ENCODE measurements around the gene PRDX2.
"Not testable (repeated sequence)": the region's sequence is repeated elsewhere in the genome, so short reads cannot be mapped to it uniquely, and the experiment has no call there.

Gene PRDX2

DNA sequence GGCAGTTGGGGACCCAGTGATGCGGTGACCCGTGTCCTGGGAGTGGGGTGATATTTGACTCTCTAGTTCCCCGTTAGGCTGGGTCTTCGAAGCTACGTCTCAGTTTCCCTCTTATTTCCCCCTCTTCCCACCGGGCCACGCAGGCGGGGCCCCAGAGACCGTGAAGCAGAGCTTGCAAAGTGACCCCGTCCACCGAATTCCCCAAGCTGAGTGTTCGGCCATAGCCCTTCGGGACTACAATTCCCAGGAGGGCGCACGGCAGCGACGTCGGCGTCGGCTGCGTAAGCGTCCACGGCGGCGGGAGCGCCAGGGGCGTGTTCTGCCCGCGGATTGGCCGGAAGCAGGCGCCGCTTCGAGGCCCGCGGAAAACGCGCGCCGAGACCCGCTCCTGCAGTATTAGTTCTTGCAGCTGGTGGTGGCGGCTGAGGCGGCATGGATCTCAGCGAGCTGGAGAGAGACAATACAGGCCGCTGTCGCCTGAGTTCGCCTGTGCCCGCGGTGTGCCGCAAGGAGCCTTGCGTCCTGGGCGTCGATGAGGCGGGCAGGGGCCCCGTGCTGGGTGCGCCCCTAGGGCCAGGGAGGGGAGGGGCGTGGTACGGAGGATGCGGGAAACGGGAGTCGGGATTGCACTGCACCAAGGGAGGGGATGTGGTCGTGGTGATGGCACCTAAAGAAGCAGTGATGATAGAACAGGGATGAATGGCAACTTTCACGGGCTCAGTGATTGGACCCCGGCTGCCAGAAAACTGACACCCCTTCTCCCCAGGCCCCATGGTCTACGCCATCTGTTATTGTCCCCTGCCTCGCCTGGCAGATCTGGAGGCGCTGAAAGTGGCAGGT is 4.9 kb upstream of the PRDX2 start, which contains the start of gene RNASEH2A:
RNASEH2A (plus strand) TSS at position 343 of the 840 bp plus-strand sequence; CDS start at position 433, 90 bp downstream.
- Histone ChIP-seq H3K9ac (ENCODE audit: low read length) (peak within 1 kb of the TSS; percentile 72), H3K4me3 (ENCODE audit: low read length) (peak within 1 kb of the TSS; percentile 91), H3K27ac (ENCODE audit: low read depth, low read length) (peak within 1 kb of the TSS; percentile 72), H3K27me3 (ENCODE audit: control insufficient read depth, insufficient read depth, low read length) (no peaks in the 10 kb centered on the region), H3K36me3 (ENCODE audit: control insufficient read depth, insufficient read depth, low read length) (no peaks in the 10 kb centered on the region), H3K4me1 (ENCODE audit: control insufficient read depth, insufficient read depth, low read length) (peaks cover 6% of the 10 kb centered on the region)

DNA sequence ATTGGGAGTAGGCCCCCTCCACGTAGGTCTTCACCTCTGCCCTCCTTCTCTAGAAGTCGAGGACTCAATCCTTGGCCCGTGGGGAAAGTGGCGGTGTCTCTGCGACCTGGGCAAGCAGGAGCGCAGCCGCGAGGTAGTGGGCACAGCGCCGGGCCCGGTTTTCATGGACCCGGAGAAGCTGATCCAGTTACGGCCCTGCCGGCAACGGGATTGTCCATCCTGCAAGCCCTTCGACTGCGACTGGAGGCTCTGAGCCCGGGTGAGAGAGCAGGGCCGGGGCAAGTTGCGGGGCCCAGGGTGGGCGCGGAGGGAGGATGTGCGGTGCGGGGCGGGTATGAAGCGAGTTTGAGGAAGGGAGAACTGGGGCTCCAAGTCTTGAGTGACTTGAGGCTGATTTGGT is 2.5 kb upstream of the PRDX2 start:
- no peaks in the 10 kb centered on the region for H3K27me3 ChIP-seq (ENCODE audit: control insufficient read depth, insufficient read depth, low read length)
- H3K36me3 ChIP-seq (ENCODE audit: control insufficient read depth, insufficient read depth, low read length) = peaks cover 12% of the 10 kb centered on the region
- no peak overlapping the region for H3K9ac ChIP-seq (ENCODE audit: low read length)
- no peak overlapping the region for H3K27ac ChIP-seq (ENCODE audit: low read depth, low read length)
- peaks cover 6% of the 10 kb centered on the region for H3K4me1 ChIP-seq (ENCODE audit: control insufficient read depth, insufficient read depth, low read length)
- H3K4me3 ChIP-seq (ENCODE audit: low read length) = no peak overlapping the region

GRCh38 chr19:12802267-12803106 is 887 bp upstream of the PRDX2 start:
- H3K27me3 ChIP-seq (ENCODE audit: control insufficient read depth, insufficient read depth, low read length) = no peaks in the 10 kb centered on the region
- H3K27ac ChIP-seq (ENCODE audit: low read depth, low read length) = peak overlapping the region; percentile 64
- H3K36me3 ChIP-seq (ENCODE audit: control insufficient read depth, insufficient read depth, low read length) = peaks cover 12% of the 10 kb centered on the region
- H3K9ac ChIP-seq (ENCODE audit: low read length) = peak overlapping the region; percentile 41
- H3K4me3 ChIP-seq (ENCODE audit: low read length) = peak overlapping the region; percentile 85
- peaks cover 6% of the 10 kb centered on the region for H3K4me1 ChIP-seq (ENCODE audit: control insufficient read depth, insufficient read depth, low read length)

DNA sequence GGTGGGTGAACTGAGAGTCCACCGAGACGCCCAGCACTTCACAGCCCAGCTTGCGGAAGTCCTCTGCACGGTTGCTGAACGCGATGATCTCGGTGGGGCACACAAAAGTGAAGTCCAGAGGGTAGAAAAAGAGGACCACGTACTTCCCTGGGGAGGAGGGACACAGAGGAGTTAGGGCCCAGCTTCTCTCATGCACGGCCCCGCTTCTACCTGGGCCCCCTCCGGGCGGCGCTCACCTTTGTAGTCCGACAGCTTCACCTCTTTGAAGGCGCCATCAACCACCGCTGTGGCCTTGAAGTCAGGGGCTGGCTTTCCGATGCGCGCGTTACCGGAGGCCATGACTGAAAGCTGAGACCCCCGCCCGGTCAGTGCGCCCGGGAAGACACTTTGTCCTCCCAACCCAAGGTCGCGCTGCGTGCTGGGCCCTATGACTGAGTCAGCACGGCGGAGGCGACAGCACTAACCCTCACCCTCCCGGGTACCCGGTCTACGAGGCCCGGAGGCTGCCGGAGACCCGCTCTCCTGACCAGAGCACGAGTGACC is 606 bp downstream of the PRDX2 start:
- peak overlapping the region; percentile 71 for H3K9ac ChIP-seq (ENCODE audit: low read length)
- no peaks in the 10 kb centered on the region for H3K4me1 ChIP-seq (ENCODE audit: control insufficient read depth, insufficient read depth, low read length)
- H3K4me3 ChIP-seq (ENCODE audit: low read length) = peak overlapping the region; percentile 85
- no peaks in the 10 kb centered on the region for H3K27me3 ChIP-seq (ENCODE audit: control insufficient read depth, insufficient read depth, low read length)
- H3K27ac ChIP-seq (ENCODE audit: low read depth, low read length) = peak overlapping the region; percentile 64
- H3K36me3 ChIP-seq (ENCODE audit: control insufficient read depth, insufficient read depth, low read length) = peaks cover 12% of the 10 kb centered on the region

DNA sequence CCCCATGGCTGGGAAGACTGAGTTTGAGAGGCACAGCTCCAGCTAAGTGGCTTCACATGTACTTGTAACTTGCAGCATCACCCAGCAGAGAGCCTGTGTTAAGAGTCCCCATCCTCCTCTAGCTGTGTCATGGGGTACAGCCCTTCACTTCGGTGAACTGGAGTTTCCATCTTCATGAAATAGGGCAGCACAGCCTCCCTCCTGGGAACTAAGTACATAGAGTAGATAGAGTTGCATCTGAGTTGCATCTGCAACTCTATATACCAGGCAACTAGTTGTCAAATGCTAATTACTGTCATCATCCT is 1.2 kb downstream of the PRDX2 start:
- no peak overlapping the region for H3K27ac ChIP-seq (ENCODE audit: low read depth, low read length)

DNA sequence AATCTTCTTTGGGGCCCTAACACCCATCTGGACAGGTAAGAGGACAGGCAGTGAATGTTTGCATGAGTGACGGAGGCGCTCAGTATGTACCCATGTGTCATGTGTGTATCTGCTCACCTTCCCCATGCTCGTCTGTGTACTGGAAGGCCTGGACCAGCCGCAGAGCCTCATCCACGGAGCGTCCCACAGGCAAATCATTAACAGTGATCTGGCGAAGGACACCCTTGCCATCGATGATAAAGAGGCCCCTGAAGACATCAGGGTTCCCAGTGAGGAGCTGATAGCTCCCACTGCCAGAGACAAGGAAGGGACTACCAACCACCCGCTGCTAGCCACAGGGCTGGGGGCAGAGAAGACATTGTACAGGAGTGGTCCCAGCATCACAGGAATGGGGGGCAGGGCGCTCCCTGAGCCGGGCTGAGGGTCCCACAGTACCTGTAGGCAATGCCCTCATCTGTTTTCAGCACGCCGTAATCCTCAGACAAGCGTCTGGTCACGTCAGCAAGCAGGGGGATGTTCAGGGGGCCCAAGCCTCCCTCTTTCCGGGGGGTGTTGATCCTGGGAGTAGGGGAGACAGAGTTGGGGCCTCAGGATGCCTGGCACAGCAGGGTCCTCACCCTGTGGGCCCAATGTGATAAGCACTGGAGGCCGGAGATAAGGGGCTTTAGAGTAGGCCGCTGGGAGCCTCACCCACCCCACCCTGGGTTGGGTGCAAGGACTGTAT is 1.7 kb downstream of the PRDX2 start:
- H3K4me3 ChIP-seq (ENCODE audit: low read length) = peak overlapping the region; percentile 85
- H3K36me3 ChIP-seq (ENCODE audit: control insufficient read depth, insufficient read depth, low read length) = peaks cover 12% of the 10 kb centered on the region
- H3K27ac ChIP-seq (ENCODE audit: low read depth, low read length) = no peak overlapping the region
- no peaks in the 10 kb centered on the region for H3K4me1 ChIP-seq (ENCODE audit: control insufficient read depth, insufficient read depth, low read length)
- no peak overlapping the region for H3K9ac ChIP-seq (ENCODE audit: low read length)
- no peaks in the 10 kb centered on the region for H3K27me3 ChIP-seq (ENCODE audit: control insufficient read depth, insufficient read depth, low read length)

More for the DNA sequence above, 1.2 kb downstream of the PRDX2 start:
- Histone ChIP-seq H3K4me3 (ENCODE audit: low read length) (peak overlapping the region; percentile 85), H3K9ac (ENCODE audit: low read length) (no peak overlapping the region), H3K4me1 (ENCODE audit: control insufficient read depth, insufficient read depth, low read length) (no peaks in the 10 kb centered on the region), H3K36me3 (ENCODE audit: control insufficient read depth, insufficient read depth, low read length) (peaks cover 12% of the 10 kb centered on the region), H3K27me3 (ENCODE audit: control insufficient read depth, insufficient read depth, low read length) (no peaks in the 10 kb centered on the region)

GRCh38 chr19:12797607-12798006 is 4.0 kb downstream of the PRDX2 start:
- H3K9ac ChIP-seq (ENCODE audit: low read length); H3K27me3 ChIP-seq (ENCODE audit: control insufficient read depth, insufficient read depth, low read length); H3K4me1 ChIP-seq (ENCODE audit: control insufficient read depth, insufficient read depth, low read length); H3K27ac ChIP-seq (ENCODE audit: low read depth, low read length); H3K4me3 ChIP-seq (ENCODE audit: low read length): not testable (repeated sequence)
- H3K36me3 ChIP-seq (ENCODE audit: control insufficient read depth, insufficient read depth, low read length) = peaks cover 12% of the 10 kb centered on the region

DNA sequence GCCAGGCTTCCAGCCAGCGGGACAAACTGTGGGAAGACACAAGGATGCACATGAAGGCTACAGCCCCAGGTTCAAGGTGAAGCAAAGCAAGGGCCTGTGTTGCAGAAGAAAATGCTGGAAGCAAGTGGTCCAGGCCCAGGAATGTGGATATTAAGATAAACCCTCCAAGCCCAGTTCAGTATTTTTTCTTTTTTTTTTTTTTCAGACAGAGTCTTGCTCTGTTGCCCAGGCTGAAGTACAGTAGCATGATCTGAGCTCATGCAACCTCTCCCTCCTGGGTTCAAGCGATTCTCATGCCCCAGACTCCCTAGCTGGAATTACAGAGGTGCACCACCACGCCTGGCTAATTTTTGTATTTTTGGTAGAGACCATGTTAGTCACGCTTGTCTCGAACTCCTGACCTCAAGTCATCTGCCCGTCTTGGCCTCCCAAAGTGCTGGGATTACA is 4.4 kb downstream of the PRDX2 start:
- Histone ChIP-seq H3K27me3 (ENCODE audit: control insufficient read depth, insufficient read depth, low read length) (no peaks in the 10 kb centered on the region), H3K36me3 (ENCODE audit: control insufficient read depth, insufficient read depth, low read length) (peaks cover 12% of the 10 kb centered on the region), H3K4me3 (ENCODE audit: low read length) (no peak overlapping the region), H3K4me1 (ENCODE audit: control insufficient read depth, insufficient read depth, low read length) (peaks cover 6% of the 10 kb centered on the region), H3K9ac (ENCODE audit: low read length) (no peak overlapping the region), H3K27ac (ENCODE audit: low read depth, low read length) (no peak overlapping the region)

DNA sequence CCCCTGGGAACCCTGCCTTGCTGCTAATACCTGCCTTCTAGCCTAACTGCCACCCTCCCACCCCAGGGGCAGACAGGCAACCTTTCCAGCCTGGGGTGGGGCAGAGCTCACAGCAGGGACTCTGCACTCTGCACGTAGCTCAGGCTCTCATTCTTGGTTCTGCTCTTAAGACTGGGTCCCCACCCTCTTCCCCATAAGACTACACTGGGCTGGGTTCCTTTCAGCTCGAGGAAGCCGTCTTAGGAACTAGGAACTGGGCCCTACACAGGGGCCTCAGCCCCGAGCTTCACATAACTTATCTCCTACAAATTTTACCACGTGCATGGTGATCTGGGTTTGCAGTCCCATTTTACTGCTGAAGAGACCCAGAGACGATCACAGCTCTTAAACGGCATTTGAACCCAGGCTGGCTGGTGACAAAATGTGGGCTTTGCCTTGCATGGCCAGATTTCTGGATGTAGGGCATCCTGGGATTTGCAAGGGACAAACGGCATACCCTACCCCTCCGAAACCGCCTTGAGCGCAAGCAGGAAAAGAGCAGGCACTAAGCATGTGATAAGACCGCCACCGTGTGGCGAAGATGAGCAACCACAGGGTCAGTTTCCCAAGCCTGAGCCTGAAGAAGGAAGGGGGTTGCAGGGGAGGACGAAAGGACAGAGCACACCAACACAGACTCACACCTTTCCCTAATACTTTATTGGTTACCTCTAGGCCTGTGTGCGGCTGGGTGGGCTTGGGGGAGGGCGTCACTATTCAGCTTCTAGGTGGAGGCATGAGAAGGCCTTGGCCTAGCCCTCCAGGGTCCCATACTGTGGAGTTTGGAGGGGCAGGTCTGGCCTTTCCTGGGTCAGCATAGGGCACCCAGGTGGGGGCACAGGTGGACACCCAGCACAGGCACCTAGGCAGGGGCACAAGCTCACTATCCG is 5.2 kb downstream of the PRDX2 start:
- peaks cover 12% of the 10 kb centered on the region for H3K36me3 ChIP-seq (ENCODE audit: control insufficient read depth, insufficient read depth, low read length)
- no peaks in the 10 kb centered on the region for H3K27me3 ChIP-seq (ENCODE audit: control insufficient read depth, insufficient read depth, low read length)
- no peak overlapping the region for H3K9ac ChIP-seq (ENCODE audit: low read length)
- peak overlapping the region; percentile 17 for H3K27ac ChIP-seq (ENCODE audit: low read depth, low read length)
- peaks cover 6% of the 10 kb centered on the region for H3K4me1 ChIP-seq (ENCODE audit: control insufficient read depth, insufficient read depth, low read length)
- H3K4me3 ChIP-seq (ENCODE audit: low read length) = peak overlapping the region; percentile 29

DNA sequence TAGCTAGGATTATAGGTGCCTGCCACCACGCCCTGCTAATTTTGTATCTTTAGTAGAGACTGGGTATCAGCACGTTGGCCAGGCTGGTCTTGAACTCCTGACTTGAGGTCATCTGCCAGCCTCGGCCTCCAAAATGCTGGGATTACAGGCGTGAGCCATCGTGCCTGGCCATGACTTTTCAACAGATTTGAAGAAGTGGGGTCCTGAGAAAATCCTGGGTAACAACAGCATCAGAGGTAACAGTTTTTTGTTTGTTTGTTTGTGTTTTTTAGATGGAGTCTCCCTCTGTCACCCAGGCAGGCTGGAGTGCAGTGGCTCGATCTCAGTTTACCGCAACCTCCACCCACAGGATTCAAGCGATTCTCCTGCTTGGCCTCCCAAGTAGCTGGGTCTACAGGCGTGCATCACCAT is 6.6 kb downstream of the PRDX2 start:
- Histone ChIP-seq H3K27ac (ENCODE audit: low read depth, low read length) (no peak overlapping the region), H3K4me3 (ENCODE audit: low read length) (no peak overlapping the region), H3K4me1 (ENCODE audit: control insufficient read depth, insufficient read depth, low read length) (peaks cover 14% of the 10 kb centered on the region), H3K36me3 (ENCODE audit: control insufficient read depth, insufficient read depth, low read length) (peaks cover 8% of the 10 kb centered on the region), H3K27me3 (ENCODE audit: control insufficient read depth, insufficient read depth, low read length) (no peaks in the 10 kb centered on the region), H3K9ac (ENCODE audit: low read length) (no peak overlapping the region)

DNA sequence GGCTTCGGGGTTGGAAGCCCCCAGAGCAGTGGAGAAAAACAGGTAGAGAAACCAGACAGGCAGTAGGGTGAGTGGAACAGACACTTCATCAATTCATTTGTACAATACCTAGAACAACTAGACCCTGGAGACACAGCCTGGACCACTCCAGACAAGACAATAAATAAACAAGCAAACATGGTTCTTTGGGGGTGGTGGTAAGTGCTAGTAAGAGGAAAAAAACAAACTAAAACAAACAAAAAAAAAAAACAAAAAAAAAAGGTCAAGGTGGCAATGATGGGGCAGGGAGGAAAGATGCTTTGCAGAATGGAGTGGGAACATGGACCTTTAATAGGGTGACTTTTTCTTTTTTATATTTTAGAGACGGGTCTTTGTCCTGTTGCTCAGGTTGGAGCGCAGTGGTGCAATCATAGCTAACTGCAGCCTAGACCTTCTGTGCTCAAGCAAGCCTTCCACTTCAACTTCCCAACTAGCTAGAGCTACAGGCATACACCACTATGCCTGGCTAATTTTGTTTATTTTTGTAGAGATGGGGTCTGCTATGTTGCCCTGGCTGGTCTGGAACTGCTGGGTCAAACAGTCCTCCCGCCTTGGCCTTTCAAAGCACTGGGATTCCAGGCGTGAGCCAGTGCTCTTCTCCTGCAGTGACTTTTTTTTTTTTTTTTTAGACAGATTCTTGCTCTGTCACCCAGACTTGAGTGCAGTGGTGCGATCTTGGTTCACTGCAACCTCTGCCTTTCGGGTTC is 7.2 kb downstream of the PRDX2 start:
- Histone ChIP-seq H3K36me3 (ENCODE audit: control insufficient read depth, insufficient read depth, low read length) (peaks cover 2% of the 10 kb centered on the region), H3K4me1 (ENCODE audit: control insufficient read depth, insufficient read depth, low read length) (peaks cover 15% of the 10 kb centered on the region), H3K4me3 (ENCODE audit: low read length) (peak overlapping the region; percentile 100), H3K9ac (ENCODE audit: low read length) (peak overlapping the region; percentile 74), H3K27me3 (ENCODE audit: control insufficient read depth, insufficient read depth, low read length) (no peaks in the 10 kb centered on the region), H3K27ac (ENCODE audit: low read depth, low read length) (peak overlapping the region; percentile 94)
